Spinal cord (tissue), 10 donors: ENCODE measurements around the gene SH2B3. TPM values are rescaled to one million over a fixed set of nuclear protein-coding genes. Genes with fewer than 3 reads are reported as not detected.
A peak's percentile ranks its signal among the peaks of the same experiment; 100 is the strongest.
"Not testable (repeated sequence)": the region's sequence is repeated elsewhere in the genome, so short reads cannot be mapped to it uniquely, and the experiment has no call there.

Experiments
- DNase-seq, 6 donors: peaks; one replicate each; pipeline versions ENCODE4 v3.0.0 to v3.0.0-alpha.2; 2013 to 2015; ENCODE audit warnings: low spot score in 6 of 6, low read depth in 4 of 6
- H3K27ac ChIP-seq: one replicate; pipeline ENCODE4 v1.5.1; 2013; ENCODE audit warnings: low read depth, low read length, control low read depth
- H3K27me3 ChIP-seq: one replicate; pipeline ENCODE4 v1.6.1; 2013; ENCODE audit warnings: low read length; ENCODE audit not compliant: control insufficient read depth, insufficient read depth
- H3K36me3 ChIP-seq: one replicate; pipeline ENCODE4 v1.6.1; 2013; ENCODE audit warnings: low read length; ENCODE audit not compliant: control insufficient read depth, insufficient read depth
- H3K4me1 ChIP-seq: one replicate; pipeline ENCODE4 v1.6.1; 2013; ENCODE audit warnings: low read length; ENCODE audit not compliant: control insufficient read depth, insufficient read depth
- H3K4me3 ChIP-seq: one replicate; pipeline ENCODE4 v1.5.1; 2013; ENCODE audit warnings: low read depth, low read length, control low read depth
- H3K9me3 ChIP-seq: one replicate; pipeline ENCODE4 v1.6.1; 2013; ENCODE audit warnings: low read length; ENCODE audit not compliant: control insufficient read depth, insufficient read depth
- WGBS: methylation state at CpG from one replicate; pipeline ENCODE4 v1.1.5; 2013; ENCODE audit warnings: missing lambda C conversion rate; ENCODE audit not compliant: insufficient coverage; 5-methylcytosine and 5-hydroxymethylcytosine counted together
- polyA plus RNA-seq, 2 donors: library from polyadenylated mRNA; unstranded; fragments of 120-200 nt; gene quantifications; one replicate each; pipeline ENCODE4 v1.2.1, GENCODE V29; 2013; ENCODE audit not compliant: insufficient read length in 2 of 2
- total RNA-seq, 2 donors: library from RNA; depleted of rRNA in 1 of 2; stranded (reverse); fragments of 120-200 nt in 1 of 2; fragments of >200 nt in 1 of 2; gene quantifications; one replicate each; pipeline versions ENCODE4 v1.2.3 to v1.2.4, GENCODE V29; 2013 to 2014
- donor health status: healthy.

Gene SH2B3
- total and polyA plus RNA-seq, 4 donors: 8.0 to 13.7 (median 11.3) TPM

GRCh38 chr12:111366075-111366474 is 39.6 kb upstream of the SH2B3 start:
- H3K4me1 ChIP-seq: peaks cover 24% of the 10 kb centered on the region
- H3K27me3 ChIP-seq: no peaks in the 10 kb centered on the region
- no peak overlapping the region for H3K27ac ChIP-seq
- peaks cover 55% of the 10 kb centered on the region for H3K36me3 ChIP-seq
- 90% methylated on average over 9 of the region's 10 CpGs for WGBS
- no peak overlapping the region for H3K4me3 ChIP-seq
- no peaks in the 10 kb centered on the region for H3K9me3 ChIP-seq
- DNase-seq: no peak

- H3K9me3 ChIP-seq: no peaks in the 10 kb centered on the region
- no peak for DNase-seq
- WGBS: 92% methylated on average over 1 of the region's 2 CpGs
- H3K27me3 ChIP-seq: no peaks in the 10 kb centered on the region
- no peak overlapping the region for H3K4me3 ChIP-seq
- H3K4me1 ChIP-seq: peaks cover 24% of the 10 kb centered on the region
- no peak overlapping the region for H3K27ac ChIP-seq
- H3K36me3 ChIP-seq: peaks cover 50% of the 10 kb centered on the region
These were observed 39.1 kb upstream of the SH2B3 start for GRCh38 chr12:111366583-111366982.

- H3K27me3 ChIP-seq: no peaks in the 10 kb centered on the region
- H3K4me3 ChIP-seq: peak overlapping the region; percentile 79
- no peak for DNase-seq
- H3K9me3 ChIP-seq: no peaks in the 10 kb centered on the region
- H3K4me1 ChIP-seq: peaks cover 24% of the 10 kb centered on the region
- peaks cover 39% of the 10 kb centered on the region for H3K36me3 ChIP-seq
- H3K27ac ChIP-seq: no peak overlapping the region
- 93% methylated on average over 3 of the region's 7 CpGs for whole genome bisulfite sequencing
These were observed 38.0 kb upstream of the SH2B3 start for GRCh38 chr12:111367661-111368221.

GRCh38 chr12:111368291-111368787 is 37.4 kb upstream of the SH2B3 start:
- H3K27ac ChIP-seq: no peak overlapping the region
- H3K36me3 ChIP-seq: peaks cover 33% of the 10 kb centered on the region
- no peaks in the 10 kb centered on the region for H3K9me3 ChIP-seq
- peaks cover 24% of the 10 kb centered on the region for H3K4me1 ChIP-seq
- under 1% methylated on average over 18 of the region's 18 CpGs for WGBS
- H3K27me3 ChIP-seq: no peaks in the 10 kb centered on the region
- H3K4me3 ChIP-seq: peak overlapping the region; percentile 79
- DNase-seq: peak in 2 of 6 donors; percentile 9 to 47

GRCh38 chr12:111368788-111369495 is 36.8 kb upstream of the SH2B3 start, which contains the start of gene PHETA1:
Gene PHETA1, minus strand, starts transcription at chr12:111369095. Its CDS starts 5,668 bp downstream, at chr12:111363427.
- H3K27me3 ChIP-seq: no peaks in the 10 kb centered on the region
- H3K4me3 ChIP-seq: peak within 1 kb of the TSS; percentile 79
- peaks cover 27% of the 10 kb centered on the region for H3K36me3 ChIP-seq
- WGBS: 0% methylated on average over 71 of the region's 72 CpGs
- peaks cover 24% of the 10 kb centered on the region for H3K4me1 ChIP-seq
- H3K27ac ChIP-seq: no peak within 1 kb of the TSS
- no peaks in the 10 kb centered on the region for H3K9me3 ChIP-seq
- peak; percentile 60 to 97 (median 86) for DNase-seq

- H3K27ac ChIP-seq: no peak overlapping the region
- H3K4me3 ChIP-seq: peak overlapping the region; percentile 57
- H3K36me3 ChIP-seq: peaks cover 20% of the 10 kb centered on the region
- H3K27me3 ChIP-seq: no peaks in the 10 kb centered on the region
- H3K9me3 ChIP-seq: no peaks in the 10 kb centered on the region
- no peak for DNase-seq
- 74% methylated on average over 11 of the region's 13 CpGs for WGBS
- peaks cover 24% of the 10 kb centered on the region for H3K4me1 ChIP-seq
These were observed 36.1 kb upstream of the SH2B3 start for GRCh38 chr12:111369496-111370220.

- H3K36me3 ChIP-seq, H3K27me3 ChIP-seq, H3K4me3 ChIP-seq, H3K27ac ChIP-seq, DNase-seq, H3K9me3 ChIP-seq: not testable (repeated sequence)
- H3K4me1 ChIP-seq: peaks cover 11% of the 10 kb centered on the region
- WGBS: 80% methylated on average over 1 of the region's 1 CpG
These were observed 32.5 kb upstream of the SH2B3 start for GRCh38 chr12:111373231-111373630.

- H3K27me3 ChIP-seq: no peaks in the 10 kb centered on the region
- no peaks in the 10 kb centered on the region for H3K36me3 ChIP-seq
- no CpG with 5 or more reads among the region's 3 CpGs for WGBS
- no peaks in the 10 kb centered on the region for H3K4me1 ChIP-seq
- H3K9me3 ChIP-seq: no peaks in the 10 kb centered on the region
- DNase-seq: no peak
- H3K4me3 ChIP-seq: no peak overlapping the region
- H3K27ac ChIP-seq: no peak overlapping the region
These were observed 28.3 kb upstream of the SH2B3 start for GRCh38 chr12:111377440-111377839.

- Histone ChIP-seq H3K4me1 (no peaks in the 10 kb centered on the region), H3K9me3 (no peaks in the 10 kb centered on the region), H3K27ac (no peak overlapping the region), H3K27me3 (no peaks in the 10 kb centered on the region), H3K36me3 (no peaks in the 10 kb centered on the region), H3K4me3 (no peak overlapping the region)
- 97% methylated on average over 3 of the region's 6 CpGs for WGBS
- DNase-seq: no peak
These were observed 25.7 kb upstream of the SH2B3 start for GRCh38 chr12:111379942-111380554.
